Nephron (organoid): Measurements from ENCODE around the gene BNIP5.

Source experiments
- H3K27ac Mint-ChIP-seq, 3 experiments: 2 replicates each; pipeline ENCODE4 v1.8.0; 2020; ENCODE audit warnings: mixed read lengths in 3 of 3, mild to moderate bottlenecking in 2 of 3, moderate library complexity in 1 of 3
- H3K27me3 Mint-ChIP-seq: 2 replicates; pipeline ENCODE4 v1.8.0; 2021; ENCODE audit warnings: low read depth, mild to moderate bottlenecking, moderate library complexity, mixed read lengths
- H3K36me3 Mint-ChIP-seq: 2 replicates; pipeline ENCODE4 v1.8.0; 2020; ENCODE audit warnings: low read depth, mixed read lengths
- H3K4me1 Mint-ChIP-seq: 2 replicates; pipeline ENCODE4 v1.8.0; 2020; ENCODE audit warnings: mixed read lengths
- H3K4me3 Mint-ChIP-seq, 3 experiments: 2 replicates each; pipeline ENCODE4 v1.8.0; 2020; ENCODE audit warnings: mild to moderate bottlenecking in 3 of 3, mixed read lengths in 3 of 3, moderate library complexity in 2 of 3
- H3K9me3 Mint-ChIP-seq: 2 replicates; pipeline ENCODE4 v1.8.0; 2020; ENCODE audit warnings: mixed read lengths
- TF ChIP-seq, protein P1 (sequence below), 3 experiments: fragments of 200-600 bp; sonication (generic); IDR thresholded peaks; one replicate each; pipeline ENCODE4 v1.5.0; 2021; ENCODE audit warnings: antibody characterized with exemption in 3 of 3; ENCODE audit not compliant: unreplicated experiment in 3 of 3

BNIP5 gene

DNA sequence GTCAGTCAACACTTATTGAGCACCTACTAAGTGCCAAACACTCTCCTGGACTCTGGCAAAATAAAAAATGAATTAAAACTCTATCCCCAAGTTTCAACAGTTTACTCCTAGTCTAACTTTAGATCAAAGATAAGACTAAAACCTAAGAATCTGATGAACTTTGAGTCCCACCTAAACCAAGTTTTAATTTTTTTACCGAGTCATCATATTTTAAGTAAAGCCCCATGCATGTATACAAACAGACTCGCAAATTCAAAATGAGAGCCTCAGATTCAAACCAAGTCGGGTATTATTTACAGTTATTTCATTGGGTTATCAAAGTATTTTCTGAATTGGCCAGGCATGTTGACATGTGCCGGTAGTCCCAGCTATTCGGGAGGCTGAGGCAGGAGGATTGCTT is 28.2 kb downstream of the BNIP5 start:
- Mint-ChIP-seq H3K27me3 (peaks cover 9% of the 10 kb centered on the region), H3K4me3 (no peak overlapping the region), H3K9me3 (no peaks in the 10 kb centered on the region), H3K4me1 (no peaks in the 10 kb centered on the region), H3K36me3 (no peaks in the 10 kb centered on the region), H3K27ac (no peak overlapping the region)
- TF ChIP-seq, protein P1, sequence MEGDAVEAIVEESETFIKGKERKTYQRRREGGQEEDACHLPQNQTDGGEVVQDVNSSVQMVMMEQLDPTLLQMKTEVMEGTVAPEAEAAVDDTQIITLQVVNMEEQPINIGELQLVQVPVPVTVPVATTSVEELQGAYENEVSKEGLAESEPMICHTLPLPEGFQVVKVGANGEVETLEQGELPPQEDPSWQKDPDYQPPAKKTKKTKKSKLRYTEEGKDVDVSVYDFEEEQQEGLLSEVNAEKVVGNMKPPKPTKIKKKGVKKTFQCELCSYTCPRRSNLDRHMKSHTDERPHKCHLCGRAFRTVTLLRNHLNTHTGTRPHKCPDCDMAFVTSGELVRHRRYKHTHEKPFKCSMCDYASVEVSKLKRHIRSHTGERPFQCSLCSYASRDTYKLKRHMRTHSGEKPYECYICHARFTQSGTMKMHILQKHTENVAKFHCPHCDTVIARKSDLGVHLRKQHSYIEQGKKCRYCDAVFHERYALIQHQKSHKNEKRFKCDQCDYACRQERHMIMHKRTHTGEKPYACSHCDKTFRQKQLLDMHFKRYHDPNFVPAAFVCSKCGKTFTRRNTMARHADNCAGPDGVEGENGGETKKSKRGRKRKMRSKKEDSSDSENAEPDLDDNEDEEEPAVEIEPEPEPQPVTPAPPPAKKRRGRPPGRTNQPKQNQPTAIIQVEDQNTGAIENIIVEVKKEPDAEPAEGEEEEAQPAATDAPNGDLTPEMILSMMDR (IDR thresholded peaks at IDR 0.05; ENCODE audit: unreplicated experiment in 3 of 3), result no peak

DNA sequence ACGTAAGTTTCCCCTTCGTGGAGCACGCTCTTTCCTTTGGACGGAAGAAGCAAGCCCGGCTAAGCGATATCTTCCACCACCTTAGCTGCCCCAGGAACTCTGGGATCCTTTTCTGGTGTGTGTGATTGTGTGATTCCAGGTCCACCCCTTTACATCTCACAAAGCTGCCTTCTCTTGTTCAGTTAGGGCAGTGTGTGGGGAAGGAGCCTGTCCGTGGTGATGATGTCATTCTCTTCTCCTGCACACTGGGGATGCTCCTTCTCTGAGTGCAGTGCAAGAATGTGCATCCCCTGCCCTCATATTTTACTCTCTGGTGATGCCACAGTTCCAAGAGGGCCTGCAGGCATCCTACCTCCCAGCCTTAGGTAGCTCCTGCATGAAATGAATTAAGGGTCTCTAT is 30.3 kb downstream of the BNIP5 start:
- Mint-ChIP-seq H3K9me3 (no peaks in the 10 kb centered on the region), H3K27me3 (peaks cover 18% of the 10 kb centered on the region), H3K4me1 (no peaks in the 10 kb centered on the region), H3K4me3 (no peak overlapping the region), H3K36me3 (no peaks in the 10 kb centered on the region), H3K27ac (no peak overlapping the region)
- TF ChIP-seq, protein P1 (IDR thresholded peaks at IDR 0.05; ENCODE audit: unreplicated experiment in 3 of 3), result no peak

DNA sequence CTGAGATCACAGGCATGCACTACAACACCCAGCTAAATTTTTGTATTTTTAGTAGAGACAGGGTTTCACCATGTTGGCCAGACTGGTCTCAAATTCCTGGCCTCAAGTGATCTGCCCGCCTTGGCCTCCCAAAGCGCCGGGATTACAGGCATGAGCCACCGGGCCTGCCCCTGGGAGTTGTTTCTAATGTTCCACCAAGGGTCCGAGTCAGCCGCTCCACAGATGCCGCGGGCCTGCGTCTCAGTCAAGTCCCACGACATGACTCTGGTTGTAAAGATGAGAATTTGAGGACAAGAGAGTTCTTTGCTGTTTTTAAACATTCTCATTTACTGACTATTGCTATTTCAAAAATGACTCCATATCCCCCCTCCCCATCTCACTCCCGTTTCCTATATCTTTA is 30.8 kb downstream of the BNIP5 start:
- peaks cover 14% of the 10 kb centered on the region for H3K27me3 Mint-ChIP-seq
- TF ChIP-seq, protein P1 (IDR thresholded peaks at IDR 0.05; ENCODE audit: unreplicated experiment in 3 of 3), result no peak
- H3K36me3 Mint-ChIP-seq, result no peaks in the 10 kb centered on the region
- H3K27ac Mint-ChIP-seq, result no peak overlapping the region
- H3K4me1 Mint-ChIP-seq, result no peaks in the 10 kb centered on the region
- H3K4me3 Mint-ChIP-seq, result no peak overlapping the region
- no peaks in the 10 kb centered on the region for H3K9me3 Mint-ChIP-seq

DNA sequence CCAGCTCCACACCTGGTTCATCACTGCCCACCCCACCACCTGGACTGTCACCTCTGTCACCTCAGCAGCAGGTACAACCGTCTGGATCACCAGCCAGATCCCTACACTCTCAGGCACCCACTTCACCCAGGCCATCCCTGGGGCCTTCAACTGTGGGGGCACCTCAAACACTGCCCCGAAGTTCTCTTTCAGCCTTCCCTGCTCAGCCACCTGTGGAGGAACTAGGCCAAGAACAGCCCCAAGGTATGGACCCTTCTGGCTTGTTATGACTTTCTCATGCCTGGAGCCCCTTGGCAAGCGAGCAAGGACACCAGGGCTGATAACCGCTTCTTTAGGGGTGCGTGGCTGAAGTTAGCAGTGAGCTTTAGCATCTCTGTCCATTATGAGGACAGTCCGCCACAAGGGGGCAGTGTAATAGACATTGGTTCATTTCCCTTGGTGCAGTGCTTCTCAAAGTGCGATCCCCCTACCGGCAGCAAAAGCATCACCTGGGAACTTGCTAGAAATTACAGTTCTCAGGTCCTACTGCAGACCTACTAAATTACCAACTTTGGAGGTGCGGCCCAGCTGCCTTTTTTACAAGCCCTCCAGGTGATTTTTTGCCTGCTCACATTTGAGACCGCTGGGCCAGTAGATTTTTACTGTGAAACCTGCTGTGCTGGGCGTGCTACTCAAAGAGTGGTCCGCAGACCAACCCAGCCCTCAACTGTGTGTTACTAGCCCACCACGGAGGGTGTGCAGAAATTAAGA is 34.3 kb downstream of the BNIP5 start:
- Mint-ChIP-seq H3K27me3 (peaks cover 14% of the 10 kb centered on the region), H3K9me3 (no peaks in the 10 kb centered on the region), H3K4me1 (no peaks in the 10 kb centered on the region), H3K27ac (peak overlapping the region in 1 of 3 experiments; percentile 61), H3K4me3 (no peak overlapping the region), H3K36me3 (no peaks in the 10 kb centered on the region)
- TF ChIP-seq, protein P1 (IDR thresholded peaks at IDR 0.05; ENCODE audit: unreplicated experiment in 3 of 3), result peak; percentile 88 to 95 (median 93)

DNA sequence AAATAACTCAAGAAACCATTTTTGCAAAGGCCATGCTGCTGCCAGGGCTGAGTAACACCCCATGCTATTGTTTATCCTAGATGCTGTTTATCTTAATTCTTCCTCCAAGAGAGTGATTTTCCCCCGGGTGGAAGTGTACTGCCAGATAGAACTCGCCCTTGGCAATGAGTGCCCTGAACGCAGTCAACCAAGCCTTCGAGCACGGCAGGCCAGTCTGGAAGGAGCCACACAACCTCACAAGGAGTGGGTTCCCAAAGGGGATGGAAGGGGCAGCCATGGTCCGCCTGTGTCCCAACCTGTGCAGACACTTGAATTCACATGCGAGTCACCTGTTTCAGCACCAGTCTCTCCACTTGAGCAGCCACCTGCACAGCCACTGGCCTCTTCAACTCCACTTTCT is 34.9 kb downstream of the BNIP5 start:
- no peak overlapping the region for H3K27ac Mint-ChIP-seq
- H3K36me3 Mint-ChIP-seq, result no peaks in the 10 kb centered on the region
- TF ChIP-seq, protein P1 (IDR thresholded peaks at IDR 0.05; ENCODE audit: unreplicated experiment in 3 of 3), result no peak
- H3K9me3 Mint-ChIP-seq, result no peaks in the 10 kb centered on the region
- no peaks in the 10 kb centered on the region for H3K4me1 Mint-ChIP-seq
- peaks cover 14% of the 10 kb centered on the region for H3K27me3 Mint-ChIP-seq
- no peak overlapping the region for H3K4me3 Mint-ChIP-seq

DNA sequence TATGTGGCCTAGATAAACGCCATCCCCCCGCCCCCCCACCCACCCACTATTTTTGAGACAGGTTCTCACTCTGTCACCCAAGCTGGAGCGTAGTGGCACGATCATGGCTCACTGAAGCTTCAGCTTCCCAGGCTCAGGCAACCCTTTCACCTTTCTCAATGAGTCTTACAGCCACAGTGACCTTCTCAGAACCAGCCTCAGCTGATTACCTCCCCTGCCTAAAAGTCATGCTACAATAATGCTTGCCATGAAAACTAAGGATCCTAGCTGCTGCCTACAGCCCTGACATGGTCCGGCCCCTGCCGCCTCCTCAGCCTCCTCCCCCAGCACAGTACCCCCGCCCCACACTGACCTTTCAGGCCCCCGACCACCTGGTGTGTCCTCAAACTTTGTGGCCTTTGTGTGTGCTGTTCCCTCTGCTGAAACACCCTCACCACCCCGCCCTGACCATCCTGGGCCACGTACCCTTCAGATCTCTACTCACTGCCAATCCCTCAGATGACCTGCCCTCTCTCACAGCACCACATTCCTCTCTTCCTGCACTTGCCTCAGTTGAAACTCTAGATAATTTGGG is 35.5 kb downstream of the BNIP5 start:
- TF ChIP-seq, protein P1 (IDR thresholded peaks at IDR 0.05; ENCODE audit: unreplicated experiment in 3 of 3), result no peak
- H3K4me1 Mint-ChIP-seq, result no peaks in the 10 kb centered on the region
- H3K27ac Mint-ChIP-seq, result no peak overlapping the region
- no peaks in the 10 kb centered on the region for H3K36me3 Mint-ChIP-seq
- H3K4me3 Mint-ChIP-seq, result no peak overlapping the region
- H3K9me3 Mint-ChIP-seq, result no peaks in the 10 kb centered on the region
- H3K27me3 Mint-ChIP-seq, result peaks cover 14% of the 10 kb centered on the region
